SK-N-SH treated with all-trans-retinoic acid at 6 μM for 48 hours (cell line): ENCODE results near the gene WNK1.

Experiments
- OSR1 ChIP-seq: fragments of 250-450 bp; sonication (Bioruptor Pico); IDR thresholded peaks from 2 replicates; pipeline ENCODE4 v1.8.0; 2022; ENCODE audit warnings: moderate library complexity, mild to moderate bottlenecking, inconsistent platforms
- ZFP30 ChIP-seq: fragments of 450-650 bp; formaldehyde crosslinking; IDR thresholded peaks from 2 replicates; pipeline ENCODE4 v1.5.0; 2022; ENCODE audit warnings: mild to moderate bottlenecking, moderate library complexity
- TF ChIP-seq, protein P1 (sequence below): fragments of 250-450 bp; sonication (Bioruptor Pico); IDR thresholded peaks from 2 replicates; pipeline ENCODE4 v1.8.0; 2020; ENCODE audit warnings: mild to moderate bottlenecking, moderate library complexity, borderline replicate concordance
- TF ChIP-seq, protein P2 (sequence below): fragments of 250-450 bp; sonication (Bioruptor Pico); IDR thresholded peaks from 2 replicates; pipeline ENCODE4 v1.5.1; 2020; ENCODE audit warnings: low read depth, mild to moderate bottlenecking, moderate library complexity

DNA sequence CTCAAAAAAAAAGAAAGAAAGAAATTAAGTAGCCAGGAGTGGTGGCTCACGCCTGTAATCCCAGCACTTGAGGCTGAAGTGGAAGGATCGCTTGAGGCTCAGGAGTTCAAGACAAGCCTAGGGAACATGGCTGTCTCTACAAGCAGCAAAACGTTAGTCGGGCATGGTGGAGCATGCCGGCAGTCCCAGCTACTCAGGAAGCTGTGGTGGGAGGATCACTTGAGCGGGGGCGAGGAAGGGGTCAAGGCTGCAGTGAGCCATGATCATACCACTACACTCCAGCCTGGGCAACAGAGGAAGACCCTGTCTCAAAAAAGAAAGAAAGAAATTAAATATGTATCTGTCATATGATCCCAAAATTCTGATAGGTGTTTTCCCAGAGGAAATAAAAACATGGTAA, 191.8 kb downstream of the WNK1 start:
- TF ChIP-seq, protein P1, sequence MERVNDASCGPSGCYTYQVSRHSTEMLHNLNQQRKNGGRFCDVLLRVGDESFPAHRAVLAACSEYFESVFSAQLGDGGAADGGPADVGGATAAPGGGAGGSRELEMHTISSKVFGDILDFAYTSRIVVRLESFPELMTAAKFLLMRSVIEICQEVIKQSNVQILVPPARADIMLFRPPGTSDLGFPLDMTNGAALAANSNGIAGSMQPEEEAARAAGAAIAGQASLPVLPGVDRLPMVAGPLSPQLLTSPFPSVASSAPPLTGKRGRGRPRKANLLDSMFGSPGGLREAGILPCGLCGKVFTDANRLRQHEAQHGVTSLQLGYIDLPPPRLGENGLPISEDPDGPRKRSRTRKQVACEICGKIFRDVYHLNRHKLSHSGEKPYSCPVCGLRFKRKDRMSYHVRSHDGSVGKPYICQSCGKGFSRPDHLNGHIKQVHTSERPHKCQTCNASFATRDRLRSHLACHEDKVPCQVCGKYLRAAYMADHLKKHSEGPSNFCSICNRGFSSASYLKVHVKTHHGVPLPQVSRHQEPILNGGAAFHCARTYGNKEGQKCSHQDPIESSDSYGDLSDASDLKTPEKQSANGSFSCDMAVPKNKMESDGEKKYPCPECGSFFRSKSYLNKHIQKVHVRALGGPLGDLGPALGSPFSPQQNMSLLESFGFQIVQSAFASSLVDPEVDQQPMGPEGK (CRISPR knock-in tag) = no peak
- TF ChIP-seq OSR1 (CRISPR knock-in tag) (no peak), ZFP30 (CRISPR knock-in tag) (no peak)
- TF ChIP-seq, protein P2, sequence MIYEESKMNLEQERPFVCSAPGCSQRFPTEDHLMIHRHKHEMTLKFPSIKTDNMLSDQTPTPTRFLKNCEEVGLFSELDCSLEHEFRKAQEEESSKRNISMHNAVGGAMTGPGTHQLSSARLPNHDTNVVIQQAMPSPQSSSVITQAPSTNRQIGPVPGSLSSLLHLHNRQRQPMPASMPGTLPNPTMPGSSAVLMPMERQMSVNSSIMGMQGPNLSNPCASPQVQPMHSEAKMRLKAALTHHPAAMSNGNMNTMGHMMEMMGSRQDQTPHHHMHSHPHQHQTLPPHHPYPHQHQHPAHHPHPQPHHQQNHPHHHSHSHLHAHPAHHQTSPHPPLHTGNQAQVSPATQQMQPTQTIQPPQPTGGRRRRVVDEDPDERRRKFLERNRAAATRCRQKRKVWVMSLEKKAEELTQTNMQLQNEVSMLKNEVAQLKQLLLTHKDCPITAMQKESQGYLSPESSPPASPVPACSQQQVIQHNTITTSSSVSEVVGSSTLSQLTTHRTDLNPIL (CRISPR knock-in tag) = no peak
